Adipocyte (in vitro differentiated cells): Measurements from ENCODE around the gene NMRAL1.

Experiments used
- DNase-seq: peaks from one replicate; pipeline ENCODE4 v3.0.0-alpha.2; 2015; ENCODE audit warnings: low read depth
- H3K27me3 ChIP-seq: replicated peaks from 2 replicates; pipeline ENCODE4 v1.7.0; 2013; ENCODE audit warnings: mild to moderate bottlenecking, low read length, moderate library complexity; ENCODE audit not compliant: control insufficient read depth, insufficient read depth
- H3K36me3 ChIP-seq: 2 replicates; pipeline ENCODE4 v1.7.0; 2013; ENCODE audit warnings: low read length, mild to moderate bottlenecking, moderate library complexity; ENCODE audit not compliant: control insufficient read depth, insufficient read depth, severe bottlenecking
- H3K4me1 ChIP-seq: 2 replicates; pipeline ENCODE4 v1.7.0; 2013; ENCODE audit warnings: mild to moderate bottlenecking, low read length, moderate library complexity; ENCODE audit not compliant: control insufficient read depth, insufficient read depth
- H3K4me3 ChIP-seq: 2 replicates; pipeline ENCODE4 v1.7.0; 2013; ENCODE audit warnings: mild to moderate bottlenecking, low read length, moderate library complexity
- H3K9ac ChIP-seq: 2 replicates; pipeline ENCODE4 v1.7.0; 2013; ENCODE audit warnings: mild to moderate bottlenecking, low read length, moderate library complexity
- H3K9me3 ChIP-seq: 2 replicates; pipeline ENCODE4 v1.7.0; 2013; ENCODE audit warnings: mild to moderate bottlenecking, low read length, moderate library complexity; ENCODE audit not compliant: control insufficient read depth

Gene NMRAL1

DNA sequence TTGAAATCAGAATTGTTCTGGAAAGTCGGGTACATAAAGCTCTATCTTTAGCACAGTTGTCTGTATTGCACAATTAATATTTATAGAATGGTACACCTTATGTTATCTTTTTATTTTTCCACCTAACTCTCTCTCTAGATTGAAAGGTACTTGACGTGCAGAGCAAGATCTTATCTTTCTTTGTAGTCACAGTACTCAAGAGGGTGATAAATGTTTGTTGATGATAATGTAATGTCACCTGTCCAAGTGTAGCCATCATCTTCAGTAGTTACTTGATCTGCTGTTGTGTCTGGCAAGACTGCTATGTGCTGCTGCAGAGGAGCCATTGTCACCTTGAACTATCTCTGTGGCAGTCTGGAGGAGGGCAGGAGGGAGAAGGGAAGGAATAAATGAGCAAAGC, 7.1 kb upstream of the NMRAL1 start:
- H3K27me3 ChIP-seq, result no peaks in the 10 kb centered on the region
- no peak overlapping the region for H3K9ac ChIP-seq
- DNase-seq, result no peak
- peaks cover 16% of the 10 kb centered on the region for H3K36me3 ChIP-seq
- no peaks in the 10 kb centered on the region for H3K9me3 ChIP-seq
- H3K4me1 ChIP-seq, result peaks cover 24% of the 10 kb centered on the region
- no peak overlapping the region for H3K4me3 ChIP-seq

GRCh38 chr16:4477966-4478365, 3.5 kb upstream of the NMRAL1 start:
- Histone ChIP-seq H3K36me3 (no peaks in the 10 kb centered on the region), H3K4me3 (peak overlapping the region; percentile 95), H3K4me1 (peaks cover 15% of the 10 kb centered on the region), H3K9ac (no peak overlapping the region), H3K9me3 (no peaks in the 10 kb centered on the region), H3K27me3 (no peaks in the 10 kb centered on the region)
- DNase-seq, result peak; percentile 71

GRCh38 chr16:4475880-4476788, 1.7 kb upstream of the NMRAL1 start, which contains the start of gene HMOX2:
Gene HMOX2, plus strand, starts transcription at chr16:4476398. Its CDS starts 29,127 bp downstream, at chr16:4505525.
- Histone ChIP-seq H3K4me3 (peak within 1 kb of the TSS; percentile 95), H3K36me3 (no peaks in the 10 kb centered on the region), H3K4me1 (peaks cover 15% of the 10 kb centered on the region), H3K27me3 (no peaks in the 10 kb centered on the region), H3K9ac (peak within 1 kb of the TSS; percentile 92), H3K9me3 (no peaks in the 10 kb centered on the region)
- peak; percentile 96 for DNase-seq

GRCh38 chr16:4472880-4473279, 1.5 kb downstream of the NMRAL1 start:
- H3K4me1 ChIP-seq, result peaks cover 11% of the 10 kb centered on the region

GRCh38 chr16:4471869-4472268, 2.6 kb downstream of the NMRAL1 start:
- Histone ChIP-seq H3K36me3 (peaks cover 6% of the 10 kb centered on the region), H3K27me3 (no peaks in the 10 kb centered on the region), H3K4me1 (peaks cover 6% of the 10 kb centered on the region), H3K9me3 (no peaks in the 10 kb centered on the region), H3K9ac (no peak overlapping the region), H3K4me3 (no peak overlapping the region)
- DNase-seq, result no peak

More at GRCh38 chr16:4472880-4473279, 1.5 kb downstream of the NMRAL1 start:
- Histone ChIP-seq H3K36me3 (peaks cover 3% of the 10 kb centered on the region), H3K27me3 (no peaks in the 10 kb centered on the region), H3K4me3 (no peak overlapping the region), H3K9me3 (no peaks in the 10 kb centered on the region), H3K9ac (no peak overlapping the region)
- DNase-seq, result no peak

DNA sequence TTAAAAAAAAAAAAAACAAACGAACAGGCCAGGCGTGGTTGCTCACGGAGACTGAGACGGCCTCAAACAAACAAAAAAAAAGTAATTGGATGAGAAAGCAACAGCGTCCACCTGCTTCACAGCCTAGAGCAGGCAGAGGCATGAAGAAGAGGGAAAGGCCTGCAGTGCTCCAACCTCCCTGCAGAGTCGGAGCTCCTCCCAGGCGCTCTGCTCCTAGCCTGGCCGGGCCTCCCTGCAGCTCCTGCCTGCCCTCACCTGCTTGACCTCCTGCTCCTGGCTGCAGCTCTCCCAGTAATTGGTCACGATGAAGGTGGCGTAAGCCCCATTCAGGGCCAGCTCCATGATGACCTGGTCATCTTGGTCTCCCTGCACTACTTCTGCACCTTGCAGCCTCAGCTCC, 5.5 kb downstream of the NMRAL1 start:
- Histone ChIP-seq H3K9me3 (no peaks in the 10 kb centered on the region), H3K4me1 (peaks cover 7% of the 10 kb centered on the region), H3K36me3 (peaks cover 22% of the 10 kb centered on the region)

GRCh38 chr16:4467916-4468315, 6.5 kb downstream of the NMRAL1 start:
- H3K4me3 ChIP-seq, result no peak overlapping the region
- H3K4me1 ChIP-seq, result peaks cover 9% of the 10 kb centered on the region
- peaks cover 28% of the 10 kb centered on the region for H3K36me3 ChIP-seq
- no peaks in the 10 kb centered on the region for H3K9me3 ChIP-seq
- no peaks in the 10 kb centered on the region for H3K27me3 ChIP-seq
- no peak for DNase-seq
- no peak overlapping the region for H3K9ac ChIP-seq

More for the DNA sequence above, 5.5 kb downstream of the NMRAL1 start:
- Histone ChIP-seq H3K4me3 (no peak overlapping the region), H3K9ac (no peak overlapping the region), H3K27me3 (no peaks in the 10 kb centered on the region)
- no peak for DNase-seq

DNA sequence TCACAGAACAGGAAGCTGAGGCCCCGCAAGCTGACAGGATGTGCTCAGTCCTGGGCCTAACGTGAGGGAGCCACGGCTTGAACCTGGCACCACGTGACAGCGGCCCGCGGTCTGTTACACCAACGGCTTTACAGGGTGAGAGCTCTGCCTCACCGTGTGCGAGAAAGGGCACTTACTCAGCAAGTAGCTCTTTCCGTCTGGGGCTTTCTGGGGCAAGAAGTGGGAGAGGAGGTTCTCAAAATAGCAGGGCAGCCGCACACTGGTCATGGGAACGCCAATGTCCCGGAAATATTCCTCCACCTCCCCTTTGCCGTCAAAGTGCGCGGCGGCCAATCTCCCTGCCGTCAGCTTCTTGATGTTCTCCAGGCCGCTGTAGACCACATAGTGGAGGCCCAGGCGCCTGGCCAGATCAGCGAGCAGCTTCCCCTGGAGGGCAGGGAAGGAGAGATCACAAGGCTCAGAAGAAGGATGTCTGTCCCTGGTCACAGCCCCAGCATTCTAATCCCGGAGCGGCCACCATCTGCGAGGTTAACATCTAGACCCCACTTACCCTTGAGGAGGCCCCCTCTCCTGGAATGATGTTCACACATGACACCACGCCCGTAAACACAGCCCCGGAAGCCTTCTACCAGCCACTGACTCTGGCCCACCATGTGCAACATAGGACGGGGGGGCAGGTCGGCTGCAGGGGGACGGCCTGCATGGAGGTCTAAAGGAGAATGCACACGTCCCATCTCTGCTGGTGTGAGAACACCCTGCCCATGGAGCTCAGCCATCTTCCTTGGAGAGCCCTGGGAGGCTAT, 8.2 kb downstream of the NMRAL1 start:
- Histone ChIP-seq H3K27me3 (no peaks in the 10 kb centered on the region), H3K9ac (no peak overlapping the region), H3K9me3 (no peaks in the 10 kb centered on the region), H3K4me3 (no peak overlapping the region), H3K4me1 (peaks cover 9% of the 10 kb centered on the region), H3K36me3 (peaks cover 29% of the 10 kb centered on the region)
- DNase-seq, result no peak

- Histone ChIP-seq H3K9me3 (no peaks in the 10 kb centered on the region), H3K36me3 (peaks cover 40% of the 10 kb centered on the region), H3K4me3 (no peak overlapping the region), H3K27me3 (no peaks in the 10 kb centered on the region), H3K4me1 (peaks cover 20% of the 10 kb centered on the region), H3K9ac (no peak overlapping the region)
- no peak for DNase-seq
Observed at GRCh38 chr16:4463522-4464163, 10.8 kb downstream of the NMRAL1 start.

DNA sequence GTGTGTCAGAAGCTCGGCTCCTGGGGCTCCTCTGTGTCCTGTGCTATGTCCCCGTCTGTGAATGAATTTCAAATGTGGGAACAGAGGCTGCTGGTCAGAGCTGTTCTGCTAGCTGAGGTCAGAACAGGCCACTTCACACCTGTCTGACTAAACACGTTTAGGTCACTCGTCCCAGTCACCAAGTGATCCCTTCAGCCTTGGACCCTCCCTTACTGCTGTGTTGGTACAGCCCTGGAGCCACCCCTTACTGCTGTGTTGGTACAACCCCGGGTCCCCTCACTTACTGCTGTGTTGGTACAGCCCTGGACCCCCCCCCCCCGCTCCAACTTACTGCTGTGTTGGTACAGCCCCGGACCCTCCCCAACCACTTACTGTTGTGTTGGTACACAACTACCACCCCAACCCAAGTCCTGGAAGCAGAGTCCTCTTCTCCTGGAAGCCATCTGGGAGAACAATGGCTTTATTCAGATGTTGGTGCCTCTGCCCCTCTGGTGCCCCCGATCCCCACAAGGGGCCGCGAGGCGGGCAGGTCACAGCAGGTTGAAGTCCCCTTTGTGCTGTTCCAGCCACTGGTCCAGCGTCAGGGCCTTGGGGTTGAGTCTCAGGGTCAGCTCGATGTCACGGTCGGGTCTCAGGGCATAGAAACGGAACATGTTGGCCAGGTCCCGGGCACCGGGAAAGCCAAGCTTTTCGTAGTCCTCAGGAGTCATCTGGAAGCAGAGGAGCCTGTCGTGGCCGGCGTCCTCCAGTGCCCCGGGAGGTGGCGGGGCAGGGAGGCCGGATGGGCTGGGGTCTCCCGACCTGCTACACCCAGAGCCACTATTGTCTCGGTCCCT, 13.0 kb downstream of the NMRAL1 start:
- H3K9ac ChIP-seq, result no peak overlapping the region
- H3K36me3 ChIP-seq, result peaks cover 43% of the 10 kb centered on the region
- H3K4me1 ChIP-seq, result peaks cover 24% of the 10 kb centered on the region
- H3K27me3 ChIP-seq, result no peaks in the 10 kb centered on the region
- no peak for DNase-seq
- H3K9me3 ChIP-seq, result no peaks in the 10 kb centered on the region
- H3K4me3 ChIP-seq, result no peak overlapping the region
